ENCODE measurements around the gene PLPPR1.

The PLPPR1 gene

GRCh38 chr9:101146508-101146907 is 118.0 kb downstream of the PLPPR1 start:
- in situ Hi-C loops (cut with HindIII; ENCODE audit: low pct_unique_long_range_greater_than_20kb, low sequenced_read_pairs) = no loop called here
- no peak for DNase-seq (ENCODE audit: low read depth in 1 of 2, low spot score in 1 of 2)
- no peak for TF ChIP-seq JUND (IDR thresholded peaks at IDR 0.05; ENCODE audit: low read depth)

GRCh38 chr9:101148344-101148743 is 119.8 kb downstream of the PLPPR1 start:
- in situ Hi-C loops (cut with HindIII; ENCODE audit: low pct_unique_long_range_greater_than_20kb, low sequenced_read_pairs) = no loop called here

GRCh38 chr9:101158361-101158760 is 129.8 kb downstream of the PLPPR1 start:
- in situ Hi-C loops (cut with HindIII; ENCODE audit: low pct_unique_long_range_greater_than_20kb, low sequenced_read_pairs) = no loop called here
- no peak for DNase-seq (ENCODE audit: low read depth in 1 of 2, low spot score in 1 of 2)
- no peak for TF ChIP-seq JUND (IDR thresholded peaks at IDR 0.05; ENCODE audit: low read depth)

More at GRCh38 chr9:101148344-101148743, 119.8 kb downstream of the PLPPR1 start:
- TF ChIP-seq JUND (IDR thresholded peaks at IDR 0.05; ENCODE audit: low read depth) = no peak
- no peak for DNase-seq (ENCODE audit: low read depth in 1 of 2, low spot score in 1 of 2)

GRCh38 chr9:101162231-101162630 is 133.7 kb downstream of the PLPPR1 start:
- no peak for TF ChIP-seq JUND (IDR thresholded peaks at IDR 0.05; ENCODE audit: low read depth)
- in situ Hi-C loops (cut with HindIII; ENCODE audit: low pct_unique_long_range_greater_than_20kb, low sequenced_read_pairs) = no loop called here
- peak in 1 of 2 experiments; percentile 5 for DNase-seq (ENCODE audit: low read depth in 1 of 2, low spot score in 1 of 2)

- TF ChIP-seq JUND (IDR thresholded peaks at IDR 0.05; ENCODE audit: low read depth) = no peak
- DNase-seq (ENCODE audit: low read depth in 1 of 2, low spot score in 1 of 2) = no peak
- in situ Hi-C loops (cut with HindIII; ENCODE audit: low pct_unique_long_range_greater_than_20kb, low sequenced_read_pairs) = no loop called here
These were observed 136.6 kb downstream of the PLPPR1 start for GRCh38 chr9:101165131-101165530.

- no peak for DNase-seq (ENCODE audit: low read depth in 1 of 2, low spot score in 1 of 2)
- TF ChIP-seq JUND (IDR thresholded peaks at IDR 0.05; ENCODE audit: low read depth) = no peak
- in situ Hi-C loops (cut with HindIII; ENCODE audit: low pct_unique_long_range_greater_than_20kb, low sequenced_read_pairs) = no loop called here
These were observed 139.1 kb downstream of the PLPPR1 start for GRCh38 chr9:101167490-101168134.

GRCh38 chr9:101172616-101173015 is 144.1 kb downstream of the PLPPR1 start:
- no peak for DNase-seq (ENCODE audit: low read depth in 1 of 2, low spot score in 1 of 2)
- in situ Hi-C loops (cut with HindIII; ENCODE audit: low pct_unique_long_range_greater_than_20kb, low sequenced_read_pairs) = no loop called here
- no peak for TF ChIP-seq JUND (IDR thresholded peaks at IDR 0.05; ENCODE audit: low read depth)

- in situ Hi-C loops (cut with HindIII; ENCODE audit: low pct_unique_long_range_greater_than_20kb, low sequenced_read_pairs) = no loop called here
These were observed 145.4 kb downstream of the PLPPR1 start for GRCh38 chr9:101173907-101174306.

GRCh38 chr9:101176384-101176783 is 147.9 kb downstream of the PLPPR1 start:
- DNase-seq (ENCODE audit: low read depth in 1 of 2, low spot score in 1 of 2) = no peak
- in situ Hi-C loops (cut with HindIII; ENCODE audit: low pct_unique_long_range_greater_than_20kb, low sequenced_read_pairs) = no loop called here
- no peak for TF ChIP-seq JUND (IDR thresholded peaks at IDR 0.05; ENCODE audit: low read depth)

More at GRCh38 chr9:101173907-101174306, 145.4 kb downstream of the PLPPR1 start:
- DNase-seq (ENCODE audit: low read depth in 1 of 2, low spot score in 1 of 2) = no peak
- no peak for TF ChIP-seq JUND (IDR thresholded peaks at IDR 0.05; ENCODE audit: low read depth)

GRCh38 chr9:101184813-101185278 is 156.3 kb downstream of the PLPPR1 start:
- no peak for TF ChIP-seq JUND (IDR thresholded peaks at IDR 0.05; ENCODE audit: low read depth)
- in situ Hi-C loops (cut with HindIII; ENCODE audit: low pct_unique_long_range_greater_than_20kb, low sequenced_read_pairs) = no loop called here
- no peak for DNase-seq (ENCODE audit: low read depth in 1 of 2, low spot score in 1 of 2)

GRCh38 chr9:101191723-101192122 is 163.2 kb downstream of the PLPPR1 start:
- TF ChIP-seq JUND (IDR thresholded peaks at IDR 0.05; ENCODE audit: low read depth) = no peak

GRCh38 chr9:101197026-101197425 is 168.5 kb downstream of the PLPPR1 start:
- in situ Hi-C loops (cut with HindIII; ENCODE audit: low pct_unique_long_range_greater_than_20kb, low sequenced_read_pairs) = no loop called here
- no peak for TF ChIP-seq JUND (IDR thresholded peaks at IDR 0.05; ENCODE audit: low read depth)
- no peak for DNase-seq (ENCODE audit: low read depth in 1 of 2, low spot score in 1 of 2)

More at GRCh38 chr9:101191723-101192122, 163.2 kb downstream of the PLPPR1 start:
- DNase-seq (ENCODE audit: low read depth in 1 of 2, low spot score in 1 of 2) = no peak
- in situ Hi-C loops (cut with HindIII; ENCODE audit: low pct_unique_long_range_greater_than_20kb, low sequenced_read_pairs) = no loop called here

GRCh38 chr9:101200852-101201251 is 172.3 kb downstream of the PLPPR1 start:
- no peak for DNase-seq (ENCODE audit: low read depth in 1 of 2, low spot score in 1 of 2)
- in situ Hi-C loops (cut with HindIII; ENCODE audit: low pct_unique_long_range_greater_than_20kb, low sequenced_read_pairs) = no loop called here
- no peak for TF ChIP-seq JUND (IDR thresholded peaks at IDR 0.05; ENCODE audit: low read depth)

- in situ Hi-C loops (cut with HindIII; ENCODE audit: low pct_unique_long_range_greater_than_20kb, low sequenced_read_pairs) = no loop called here
- no peak for DNase-seq (ENCODE audit: low read depth in 1 of 2, low spot score in 1 of 2)
These were observed 173.1 kb downstream of the PLPPR1 start for GRCh38 chr9:101201630-101202029.

More at GRCh38 chr9:101201630-101202029, 173.1 kb downstream of the PLPPR1 start:
- no peak for TF ChIP-seq JUND (IDR thresholded peaks at IDR 0.05; ENCODE audit: low read depth)

Data from T47D (cell line).